ENCODE measurements around the gene PSMB5. TPM values are rescaled to one million over a fixed set of nuclear protein-coding genes. Genes with fewer than 3 reads are reported as not detected.
"Not testable (repeated sequence)": the region's sequence is repeated elsewhere in the genome, so short reads cannot be mapped to it uniquely, and the experiment has no call there.

Gene PSMB5
- total RNA-seq, 1 experiment from 2014 or later = 224 TPM

DNA sequence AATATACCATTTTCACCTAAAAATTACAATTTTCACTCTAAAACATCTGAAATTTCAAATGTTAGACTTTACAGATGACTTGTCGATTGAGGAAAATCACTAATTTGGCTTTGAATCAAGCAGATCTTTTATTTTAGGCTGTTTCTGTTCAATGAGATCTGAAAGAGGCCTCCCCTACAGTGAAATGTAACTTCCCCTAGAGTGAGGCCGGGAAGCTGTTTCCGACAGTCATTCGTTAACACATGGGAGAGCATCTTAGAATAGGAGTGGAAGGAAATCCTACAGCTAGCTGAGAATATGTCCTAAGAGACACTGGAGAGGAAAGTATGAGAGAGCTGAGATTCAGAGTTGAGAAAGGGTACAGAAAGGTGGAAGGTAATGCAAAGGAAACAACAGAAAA is 19.1 kb downstream of the PSMB5 start (continued):
- TF ChIP-seq, protein P1, sequence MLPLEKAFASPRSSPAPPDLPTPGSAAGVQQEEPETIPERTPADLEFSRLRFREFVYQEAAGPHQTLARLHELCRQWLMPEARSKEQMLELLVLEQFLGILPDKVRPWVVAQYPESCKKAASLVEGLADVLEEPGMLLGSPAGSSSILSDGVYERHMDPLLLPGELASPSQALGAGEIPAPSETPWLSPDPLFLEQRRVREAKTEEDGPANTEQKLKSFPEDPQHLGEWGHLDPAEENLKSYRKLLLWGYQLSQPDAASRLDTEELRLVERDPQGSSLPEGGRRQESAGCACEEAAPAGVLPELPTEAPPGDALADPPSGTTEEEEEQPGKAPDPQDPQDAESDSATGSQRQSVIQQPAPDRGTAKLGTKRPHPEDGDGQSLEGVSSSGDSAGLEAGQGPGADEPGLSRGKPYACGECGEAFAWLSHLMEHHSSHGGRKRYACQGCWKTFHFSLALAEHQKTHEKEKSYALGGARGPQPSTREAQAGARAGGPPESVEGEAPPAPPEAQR (CRISPR knock-in tag; IDR thresholded peaks at IDR 0.05) = no peak
- TF ChIP-seq, protein P2, sequence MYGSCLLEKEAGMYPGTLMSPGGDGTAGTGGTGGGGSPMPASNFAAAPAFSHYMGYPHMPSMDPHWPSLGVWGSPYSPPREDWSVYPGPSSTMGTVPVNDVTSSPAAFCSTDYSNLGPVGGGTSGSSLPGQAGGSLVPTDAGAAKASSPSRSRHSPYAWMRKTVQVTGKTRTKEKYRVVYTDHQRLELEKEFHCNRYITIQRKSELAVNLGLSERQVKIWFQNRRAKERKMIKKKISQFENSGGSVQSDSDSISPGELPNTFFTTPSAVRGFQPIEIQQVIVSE (CRISPR knock-in tag; IDR thresholded peaks at IDR 0.05; ENCODE audit: borderline replicate concordance) = no peak
- TF ChIP-seq ETV6 (CRISPR knock-in tag; IDR thresholded peaks at IDR 0.05) = no peak

DNA sequence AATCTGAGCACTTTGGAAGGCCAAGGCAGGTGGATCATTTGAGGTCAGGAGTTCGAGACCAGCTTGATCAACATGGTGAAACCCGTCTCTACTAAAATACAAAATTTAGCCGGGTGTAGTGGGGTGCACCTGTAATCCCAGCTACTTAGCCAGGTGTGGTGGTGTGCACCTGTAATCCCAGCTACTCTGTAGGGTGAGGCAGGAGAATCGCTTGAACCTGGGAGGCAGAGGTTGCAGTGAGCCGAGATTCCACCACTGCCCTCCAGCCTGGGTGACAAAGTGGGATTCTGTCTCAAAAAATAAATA is 21.0 kb downstream of the PSMB5 start:
- CTCF ChIA-PET = interaction anchor here (1.2 to 4.0 kb wide), 4 partner anchors 8 to 73 kb away, joined by 3 to 36 read pairs (median 4); no protein-coding TSS in a partner anchor
- H3K9me3 Mint-ChIP-seq = not testable (repeated sequence)

DNA sequence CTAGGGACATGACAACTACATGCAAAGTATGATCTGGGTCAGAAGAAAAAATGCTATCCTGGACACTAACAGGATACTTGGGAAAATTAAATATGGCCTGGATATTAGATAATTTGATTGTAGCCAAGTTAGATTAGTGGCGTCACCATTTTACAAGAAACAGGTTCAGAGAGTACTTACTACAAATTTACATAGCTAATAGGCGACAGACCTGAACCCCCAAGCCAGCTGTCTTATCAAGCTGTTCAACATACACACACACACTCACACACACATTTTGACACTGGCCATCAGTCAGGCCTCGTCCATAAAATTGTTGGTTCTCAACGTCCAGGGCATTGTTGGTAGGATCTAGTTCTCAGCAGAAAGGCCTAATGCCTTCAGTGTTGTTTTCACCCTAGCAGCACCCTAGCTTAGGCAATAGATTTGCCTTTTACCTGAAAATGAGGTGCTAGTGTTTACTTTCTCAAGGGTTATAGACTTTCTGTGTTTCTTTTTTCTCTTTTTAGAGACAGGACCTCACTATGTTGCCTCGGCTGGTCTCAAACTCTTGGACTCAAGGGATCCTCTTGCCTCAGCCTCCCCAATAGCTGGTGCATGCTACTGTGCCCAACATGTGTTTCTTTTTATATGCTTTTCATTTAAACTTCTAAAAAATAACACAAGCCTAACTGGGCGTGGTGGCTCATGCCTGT is 21.5 kb downstream of the PSMB5 start:
- Mint-ChIP-seq H3K4me1 (peaks cover 14% of the 10 kb centered on the region), H3K27me3 (ENCODE audit: low read depth) (no peaks in the 10 kb centered on the region), H3K9me3 (peaks cover 8% of the 10 kb centered on the region), H3K27ac (no peak overlapping the region), H3K36me3 (no peaks in the 10 kb centered on the region; the same call in 1 of the 2 replicates), H3K4me3 (no peak overlapping the region)
- POLR2A ChIA-PET = no interaction called here
- DNase-seq (ENCODE audit: low spot score) = no peak
- TF ChIP-seq GRHL2 (CRISPR knock-in tag; IDR thresholded peaks at IDR 0.05; ENCODE audit: insufficient replicate concordance, severe bottlenecking) = no peak
- TF ChIP-seq IRF2 (CRISPR knock-in tag; IDR thresholded peaks at IDR 0.05; ENCODE audit: borderline replicate concordance, low read depth) = no peak
- TF ChIP-seq, protein P2 (CRISPR knock-in tag; IDR thresholded peaks at IDR 0.05; ENCODE audit: borderline replicate concordance) = no peak
- TF ChIP-seq, protein P3, sequence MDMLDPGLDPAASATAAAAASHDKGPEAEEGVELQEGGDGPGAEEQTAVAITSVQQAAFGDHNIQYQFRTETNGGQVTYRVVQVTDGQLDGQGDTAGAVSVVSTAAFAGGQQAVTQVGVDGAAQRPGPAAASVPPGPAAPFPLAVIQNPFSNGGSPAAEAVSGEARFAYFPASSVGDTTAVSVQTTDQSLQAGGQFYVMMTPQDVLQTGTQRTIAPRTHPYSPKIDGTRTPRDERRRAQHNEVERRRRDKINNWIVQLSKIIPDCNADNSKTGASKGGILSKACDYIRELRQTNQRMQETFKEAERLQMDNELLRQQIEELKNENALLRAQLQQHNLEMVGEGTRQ (CRISPR knock-in tag; IDR thresholded peaks at IDR 0.05) = no peak
- TF ChIP-seq, protein P4, sequence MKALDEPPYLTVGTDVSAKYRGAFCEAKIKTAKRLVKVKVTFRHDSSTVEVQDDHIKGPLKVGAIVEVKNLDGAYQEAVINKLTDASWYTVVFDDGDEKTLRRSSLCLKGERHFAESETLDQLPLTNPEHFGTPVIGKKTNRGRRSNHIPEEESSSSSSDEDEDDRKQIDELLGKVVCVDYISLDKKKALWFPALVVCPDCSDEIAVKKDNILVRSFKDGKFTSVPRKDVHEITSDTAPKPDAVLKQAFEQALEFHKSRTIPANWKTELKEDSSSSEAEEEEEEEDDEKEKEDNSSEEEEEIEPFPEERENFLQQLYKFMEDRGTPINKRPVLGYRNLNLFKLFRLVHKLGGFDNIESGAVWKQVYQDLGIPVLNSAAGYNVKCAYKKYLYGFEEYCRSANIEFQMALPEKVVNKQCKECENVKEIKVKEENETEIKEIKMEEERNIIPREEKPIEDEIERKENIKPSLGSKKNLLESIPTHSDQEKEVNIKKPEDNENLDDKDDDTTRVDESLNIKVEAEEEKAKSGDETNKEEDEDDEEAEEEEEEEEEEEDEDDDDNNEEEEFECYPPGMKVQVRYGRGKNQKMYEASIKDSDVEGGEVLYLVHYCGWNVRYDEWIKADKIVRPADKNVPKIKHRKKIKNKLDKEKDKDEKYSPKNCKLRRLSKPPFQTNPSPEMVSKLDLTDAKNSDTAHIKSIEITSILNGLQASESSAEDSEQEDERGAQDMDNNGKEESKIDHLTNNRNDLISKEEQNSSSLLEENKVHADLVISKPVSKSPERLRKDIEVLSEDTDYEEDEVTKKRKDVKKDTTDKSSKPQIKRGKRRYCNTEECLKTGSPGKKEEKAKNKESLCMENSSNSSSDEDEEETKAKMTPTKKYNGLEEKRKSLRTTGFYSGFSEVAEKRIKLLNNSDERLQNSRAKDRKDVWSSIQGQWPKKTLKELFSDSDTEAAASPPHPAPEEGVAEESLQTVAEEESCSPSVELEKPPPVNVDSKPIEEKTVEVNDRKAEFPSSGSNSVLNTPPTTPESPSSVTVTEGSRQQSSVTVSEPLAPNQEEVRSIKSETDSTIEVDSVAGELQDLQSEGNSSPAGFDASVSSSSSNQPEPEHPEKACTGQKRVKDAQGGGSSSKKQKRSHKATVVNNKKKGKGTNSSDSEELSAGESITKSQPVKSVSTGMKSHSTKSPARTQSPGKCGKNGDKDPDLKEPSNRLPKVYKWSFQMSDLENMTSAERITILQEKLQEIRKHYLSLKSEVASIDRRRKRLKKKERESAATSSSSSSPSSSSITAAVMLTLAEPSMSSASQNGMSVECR (CRISPR knock-in tag; IDR thresholded peaks at IDR 0.05; ENCODE audit: borderline replicate concordance) = no peak
- TF ChIP-seq ZNF121 (CRISPR knock-in tag; IDR thresholded peaks at IDR 0.05) = no peak
- TF ChIP-seq, protein P5, sequence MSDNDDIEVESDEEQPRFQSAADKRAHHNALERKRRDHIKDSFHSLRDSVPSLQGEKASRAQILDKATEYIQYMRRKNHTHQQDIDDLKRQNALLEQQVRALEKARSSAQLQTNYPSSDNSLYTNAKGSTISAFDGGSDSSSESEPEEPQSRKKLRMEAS (CRISPR knock-in tag; IDR thresholded peaks at IDR 0.05) = no peak
- TF ChIP-seq FOXJ3 (CRISPR knock-in tag; IDR thresholded peaks at IDR 0.05; ENCODE audit: borderline replicate concordance) = no peak
- no peak for TF ChIP-seq ZNF219 (CRISPR knock-in tag; IDR thresholded peaks at IDR 0.05; ENCODE audit: borderline replicate concordance)
- TF ChIP-seq NFATC4 (CRISPR knock-in tag; IDR thresholded peaks at IDR 0.05) = no peak
- TF ChIP-seq, protein P6, sequence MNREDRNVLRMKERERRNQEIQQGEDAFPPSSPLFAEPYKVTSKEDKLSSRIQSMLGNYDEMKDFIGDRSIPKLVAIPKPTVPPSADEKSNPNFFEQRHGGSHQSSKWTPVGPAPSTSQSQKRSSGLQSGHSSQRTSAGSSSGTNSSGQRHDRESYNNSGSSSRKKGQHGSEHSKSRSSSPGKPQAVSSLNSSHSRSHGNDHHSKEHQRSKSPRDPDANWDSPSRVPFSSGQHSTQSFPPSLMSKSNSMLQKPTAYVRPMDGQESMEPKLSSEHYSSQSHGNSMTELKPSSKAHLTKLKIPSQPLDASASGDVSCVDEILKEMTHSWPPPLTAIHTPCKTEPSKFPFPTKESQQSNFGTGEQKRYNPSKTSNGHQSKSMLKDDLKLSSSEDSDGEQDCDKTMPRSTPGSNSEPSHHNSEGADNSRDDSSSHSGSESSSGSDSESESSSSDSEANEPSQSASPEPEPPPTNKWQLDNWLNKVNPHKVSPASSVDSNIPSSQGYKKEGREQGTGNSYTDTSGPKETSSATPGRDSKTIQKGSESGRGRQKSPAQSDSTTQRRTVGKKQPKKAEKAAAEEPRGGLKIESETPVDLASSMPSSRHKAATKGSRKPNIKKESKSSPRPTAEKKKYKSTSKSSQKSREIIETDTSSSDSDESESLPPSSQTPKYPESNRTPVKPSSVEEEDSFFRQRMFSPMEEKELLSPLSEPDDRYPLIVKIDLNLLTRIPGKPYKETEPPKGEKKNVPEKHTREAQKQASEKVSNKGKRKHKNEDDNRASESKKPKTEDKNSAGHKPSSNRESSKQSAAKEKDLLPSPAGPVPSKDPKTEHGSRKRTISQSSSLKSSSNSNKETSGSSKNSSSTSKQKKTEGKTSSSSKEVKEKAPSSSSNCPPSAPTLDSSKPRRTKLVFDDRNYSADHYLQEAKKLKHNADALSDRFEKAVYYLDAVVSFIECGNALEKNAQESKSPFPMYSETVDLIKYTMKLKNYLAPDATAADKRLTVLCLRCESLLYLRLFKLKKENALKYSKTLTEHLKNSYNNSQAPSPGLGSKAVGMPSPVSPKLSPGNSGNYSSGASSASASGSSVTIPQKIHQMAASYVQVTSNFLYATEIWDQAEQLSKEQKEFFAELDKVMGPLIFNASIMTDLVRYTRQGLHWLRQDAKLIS (CRISPR knock-in tag; IDR thresholded peaks at IDR 0.05; ENCODE audit: borderline replicate concordance) = no peak
- TF ChIP-seq GABPB1 (CRISPR knock-in tag; IDR thresholded peaks at IDR 0.05) = no peak
- TF ChIP-seq NR2C2 (CRISPR knock-in tag; IDR thresholded peaks at IDR 0.05) = no peak
- TF ChIP-seq, protein P7, sequence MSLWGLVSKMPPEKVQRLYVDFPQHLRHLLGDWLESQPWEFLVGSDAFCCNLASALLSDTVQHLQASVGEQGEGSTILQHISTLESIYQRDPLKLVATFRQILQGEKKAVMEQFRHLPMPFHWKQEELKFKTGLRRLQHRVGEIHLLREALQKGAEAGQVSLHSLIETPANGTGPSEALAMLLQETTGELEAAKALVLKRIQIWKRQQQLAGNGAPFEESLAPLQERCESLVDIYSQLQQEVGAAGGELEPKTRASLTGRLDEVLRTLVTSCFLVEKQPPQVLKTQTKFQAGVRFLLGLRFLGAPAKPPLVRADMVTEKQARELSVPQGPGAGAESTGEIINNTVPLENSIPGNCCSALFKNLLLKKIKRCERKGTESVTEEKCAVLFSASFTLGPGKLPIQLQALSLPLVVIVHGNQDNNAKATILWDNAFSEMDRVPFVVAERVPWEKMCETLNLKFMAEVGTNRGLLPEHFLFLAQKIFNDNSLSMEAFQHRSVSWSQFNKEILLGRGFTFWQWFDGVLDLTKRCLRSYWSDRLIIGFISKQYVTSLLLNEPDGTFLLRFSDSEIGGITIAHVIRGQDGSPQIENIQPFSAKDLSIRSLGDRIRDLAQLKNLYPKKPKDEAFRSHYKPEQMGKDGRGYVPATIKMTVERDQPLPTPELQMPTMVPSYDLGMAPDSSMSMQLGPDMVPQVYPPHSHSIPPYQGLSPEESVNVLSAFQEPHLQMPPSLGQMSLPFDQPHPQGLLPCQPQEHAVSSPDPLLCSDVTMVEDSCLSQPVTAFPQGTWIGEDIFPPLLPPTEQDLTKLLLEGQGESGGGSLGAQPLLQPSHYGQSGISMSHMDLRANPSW (CRISPR knock-in tag; conservative IDR thresholded peaks at IDR 0.05; ENCODE audit: low read depth) = no peak
- ATAC-seq = no peak
- CTCF ChIA-PET = interaction anchor here (1.2 to 4.0 kb wide), 4 partner anchors 9 to 73 kb away, joined by 3 to 36 read pairs (median 4); no protein-coding TSS in a partner anchor

More for the DNA sequence above, 21.0 kb downstream of the PSMB5 start:
- H3K27me3 Mint-ChIP-seq (ENCODE audit: low read depth); H3K27ac Mint-ChIP-seq; DNase-seq (ENCODE audit: low spot score); H3K4me3 Mint-ChIP-seq; H3K36me3 Mint-ChIP-seq; POLR2A ChIA-PET; ATAC-seq: not testable (repeated sequence)
- H3K4me1 Mint-ChIP-seq = peaks cover 13% of the 10 kb centered on the region
